ENCODE data around the gene SIMC1. TPM values are rescaled to one million over a fixed set of nuclear protein-coding genes. Genes with fewer than 3 reads are reported as not detected.

Gene SIMC1
- total RNA-seq, 1 experiment from 2014 or later = 19.2 TPM

- in situ Hi-C loops (cut with HindIII; ENCODE audit: low pct_unique_long_range_greater_than_20kb, low sequenced_read_pairs) = no loop called here
- TF ChIP-seq TCF7L2 (IDR thresholded peaks at IDR 0.05; ENCODE audit: low read depth, low read length) = no peak
- TF ChIP-seq CTCF (IDR thresholded peaks at IDR 0.05) = no peak
- no peak for TF ChIP-seq SIN3A (IDR thresholded peaks at IDR 0.05; ENCODE audit: borderline replicate concordance, insufficient read depth, low read depth, low read length)
- no peak for TF ChIP-seq POLR2AphosphoS5 (IDR thresholded peaks at IDR 0.05; ENCODE audit: low read depth, low read length)
- TF ChIP-seq, protein P1, sequence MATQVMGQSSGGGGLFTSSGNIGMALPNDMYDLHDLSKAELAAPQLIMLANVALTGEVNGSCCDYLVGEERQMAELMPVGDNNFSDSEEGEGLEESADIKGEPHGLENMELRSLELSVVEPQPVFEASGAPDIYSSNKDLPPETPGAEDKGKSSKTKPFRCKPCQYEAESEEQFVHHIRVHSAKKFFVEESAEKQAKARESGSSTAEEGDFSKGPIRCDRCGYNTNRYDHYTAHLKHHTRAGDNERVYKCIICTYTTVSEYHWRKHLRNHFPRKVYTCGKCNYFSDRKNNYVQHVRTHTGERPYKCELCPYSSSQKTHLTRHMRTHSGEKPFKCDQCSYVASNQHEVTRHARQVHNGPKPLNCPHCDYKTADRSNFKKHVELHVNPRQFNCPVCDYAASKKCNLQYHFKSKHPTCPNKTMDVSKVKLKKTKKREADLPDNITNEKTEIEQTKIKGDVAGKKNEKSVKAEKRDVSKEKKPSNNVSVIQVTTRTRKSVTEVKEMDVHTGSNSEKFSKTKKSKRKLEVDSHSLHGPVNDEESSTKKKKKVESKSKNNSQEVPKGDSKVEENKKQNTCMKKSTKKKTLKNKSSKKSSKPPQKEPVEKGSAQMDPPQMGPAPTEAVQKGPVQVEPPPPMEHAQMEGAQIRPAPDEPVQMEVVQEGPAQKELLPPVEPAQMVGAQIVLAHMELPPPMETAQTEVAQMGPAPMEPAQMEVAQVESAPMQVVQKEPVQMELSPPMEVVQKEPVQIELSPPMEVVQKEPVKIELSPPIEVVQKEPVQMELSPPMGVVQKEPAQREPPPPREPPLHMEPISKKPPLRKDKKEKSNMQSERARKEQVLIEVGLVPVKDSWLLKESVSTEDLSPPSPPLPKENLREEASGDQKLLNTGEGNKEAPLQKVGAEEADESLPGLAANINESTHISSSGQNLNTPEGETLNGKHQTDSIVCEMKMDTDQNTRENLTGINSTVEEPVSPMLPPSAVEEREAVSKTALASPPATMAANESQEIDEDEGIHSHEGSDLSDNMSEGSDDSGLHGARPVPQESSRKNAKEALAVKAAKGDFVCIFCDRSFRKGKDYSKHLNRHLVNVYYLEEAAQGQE (IDR thresholded peaks at IDR 0.05; ENCODE audit: insufficient read depth in 1 of 2, low read depth in 2 of 2, low read length in 1 of 2) = no peak
- no peaks in the 10 kb centered on the region for H3K36me3 ChIP-seq (ENCODE audit: control insufficient read depth, insufficient read depth, low read length)
- no peaks in the 10 kb centered on the region for H3K27me3 ChIP-seq (ENCODE audit: control insufficient read depth, insufficient read depth, low read length)
- no peaks in the 10 kb centered on the region for H3K9me3 ChIP-seq (ENCODE audit: control insufficient read depth, insufficient read depth, low read depth, low read length)
- H3K27ac ChIP-seq (ENCODE audit: low read length) = no peak overlapping the region
- DNase-seq (ENCODE audit: low read depth, low spot score) = no peak
- intact Hi-C loops (cut with micrococcal nuclease; ENCODE audit: unreplicated experiment) = no loop called here
- no peak overlapping the region for H3K4me3 ChIP-seq (ENCODE audit: low read depth in 2 of 2, low read length in 2 of 2)
- ChIA-PET CTCF (no interaction called here), POLR2A (no interaction called here)
- ATAC-seq = no peak
- no TSS peak for BruUV-seq (replicated peaks)
- H3K4me1 ChIP-seq (ENCODE audit: control insufficient read depth, insufficient read depth, low read length) = no peaks in the 10 kb centered on the region
Observed at GRCh38 chr5:176339304-176339703, 101.1 kb downstream of the SIMC1 start.

GRCh38 chr5:176341325-176342157, 103.3 kb downstream of the SIMC1 start:
- H3K36me3 ChIP-seq (ENCODE audit: control insufficient read depth, insufficient read depth, low read length) = peaks cover 12% of the 10 kb centered on the region
- CTCF ChIA-PET = no interaction called here

More at GRCh38 chr5:176341325-176342157, 103.3 kb downstream of the SIMC1 start:
- TF ChIP-seq POLR2AphosphoS5 (IDR thresholded peaks at IDR 0.05; ENCODE audit: low read depth, low read length) (no peak), TCF7L2 (IDR thresholded peaks at IDR 0.05; ENCODE audit: low read depth, low read length) (no peak), CTCF (IDR thresholded peaks at IDR 0.05) (no peak), SIN3A (IDR thresholded peaks at IDR 0.05; ENCODE audit: borderline replicate concordance, insufficient read depth, low read depth, low read length) (no peak)
- TF ChIP-seq, protein P1 (IDR thresholded peaks at IDR 0.05; ENCODE audit: insufficient read depth in 1 of 2, low read depth in 2 of 2, low read length in 1 of 2) = no peak
- Histone ChIP-seq H3K9me3 (ENCODE audit: control insufficient read depth, insufficient read depth, low read depth, low read length) (no peaks in the 10 kb centered on the region), H3K4me3 (ENCODE audit: low read depth in 2 of 2, low read length in 2 of 2) (no peak overlapping the region), H3K27me3 (ENCODE audit: control insufficient read depth, insufficient read depth, low read length) (no peaks in the 10 kb centered on the region), H3K4me1 (ENCODE audit: control insufficient read depth, insufficient read depth, low read length) (no peaks in the 10 kb centered on the region), H3K27ac (ENCODE audit: low read length) (no peak overlapping the region)
- BruUV-seq (replicated peaks) = no TSS peak
- intact Hi-C loops (cut with micrococcal nuclease; ENCODE audit: unreplicated experiment) (no loop called here), in situ Hi-C loops (cut with HindIII; ENCODE audit: low pct_unique_long_range_greater_than_20kb, low sequenced_read_pairs) (no loop called here)
- no peak for DNase-seq (ENCODE audit: low read depth, low spot score)
- POLR2A ChIA-PET = no interaction called here
- ATAC-seq = no peak

Measured in Panc1 (cell line).